ENCODE results near the gene NEMP2. TPM values are rescaled to one million over a fixed set of nuclear protein-coding genes. Genes with fewer than 3 reads are reported as not detected.

NEMP2 gene
- total RNA-seq, 1 donor from 2014 or later: 21.1 TPM

- Mint-ChIP-seq H3K36me3 (peaks cover 13% of the 10 kb centered on the region), H3K27ac (peak overlapping the region; percentile 50), H3K4me3 (no peak overlapping the region), H3K4me1 (peaks cover 72% of the 10 kb centered on the region), H3K9me3 (peaks cover 4% of the 10 kb centered on the region), H3K27me3 (ENCODE audit: low read depth) (no peaks in the 10 kb centered on the region)
- no peak for DNase-seq (ENCODE audit: low spot score in 2 of 2, unreplicated experiment in 2 of 2)
- TF ChIP-seq CTCF (IDR thresholded peaks at IDR 0.05; ENCODE audit: unreplicated experiment): no peak
Measured at GRCh38 chr2:190532581-190532980, 1.9 kb downstream of the NEMP2 start.

GRCh38 chr2:190530248-190530900 is 4.1 kb downstream of the NEMP2 start:
- Mint-ChIP-seq H3K27me3 (ENCODE audit: low read depth) (no peaks in the 10 kb centered on the region), H3K9me3 (no peaks in the 10 kb centered on the region), H3K4me1 (peaks cover 80% of the 10 kb centered on the region), H3K36me3 (peaks cover 4% of the 10 kb centered on the region), H3K4me3 (peak overlapping the region; percentile 34), H3K27ac (peak overlapping the region; percentile 94)
- DNase-seq (ENCODE audit: low spot score in 2 of 2, unreplicated experiment in 2 of 2): no peak
- no peak for TF ChIP-seq CTCF (IDR thresholded peaks at IDR 0.05; ENCODE audit: unreplicated experiment)

- H3K9me3 Mint-ChIP-seq: no peaks in the 10 kb centered on the region
- H3K27me3 Mint-ChIP-seq (ENCODE audit: low read depth): no peaks in the 10 kb centered on the region
- H3K4me3 Mint-ChIP-seq: no peak overlapping the region
- H3K27ac Mint-ChIP-seq: peak overlapping the region; percentile 94
- peaks cover 83% of the 10 kb centered on the region for H3K4me1 Mint-ChIP-seq
- no peak for DNase-seq (ENCODE audit: low spot score in 2 of 2, unreplicated experiment in 2 of 2)
- H3K36me3 Mint-ChIP-seq: peaks cover 4% of the 10 kb centered on the region
- TF ChIP-seq CTCF (IDR thresholded peaks at IDR 0.05; ENCODE audit: unreplicated experiment): no peak
Measured at GRCh38 chr2:190529486-190530247, 4.9 kb downstream of the NEMP2 start.

GRCh38 chr2:190528521-190529001 is 6.0 kb downstream of the NEMP2 start:
- Mint-ChIP-seq H3K36me3 (peaks cover 7% of the 10 kb centered on the region), H3K9me3 (no peaks in the 10 kb centered on the region), H3K27me3 (ENCODE audit: low read depth) (no peaks in the 10 kb centered on the region), H3K27ac (peak overlapping the region; percentile 94), H3K4me3 (no peak overlapping the region), H3K4me1 (peaks cover 76% of the 10 kb centered on the region)
- no peak for TF ChIP-seq CTCF (IDR thresholded peaks at IDR 0.05; ENCODE audit: unreplicated experiment)
- DNase-seq (ENCODE audit: low spot score in 2 of 2, unreplicated experiment in 2 of 2): no peak

- Mint-ChIP-seq H3K9me3 (no peaks in the 10 kb centered on the region), H3K27me3 (ENCODE audit: low read depth) (no peaks in the 10 kb centered on the region), H3K36me3 (peaks cover 10% of the 10 kb centered on the region), H3K4me3 (no peak overlapping the region), H3K4me1 (peaks cover 71% of the 10 kb centered on the region), H3K27ac (peak overlapping the region; percentile 94)
- TF ChIP-seq CTCF (IDR thresholded peaks at IDR 0.05; ENCODE audit: unreplicated experiment): no peak
- DNase-seq (ENCODE audit: low spot score in 2 of 2, unreplicated experiment in 2 of 2): no peak
Measured at GRCh38 chr2:190527918-190528317, 6.6 kb downstream of the NEMP2 start.
